Subcutaneous abdominal adipose tissue (tissue), 5 donors: ENCODE results near the gene SPC24.
"Not testable (repeated sequence)": the region's sequence is repeated elsewhere in the genome, so short reads cannot be mapped to it uniquely, and the experiment has no call there.

Experiments used
- H3K27ac ChIP-seq: one replicate; pipeline ENCODE4 v1.7.0; 2013; ENCODE audit warnings: low read depth, mild to moderate bottlenecking, inconsistent platforms, low read length, moderate library complexity
- H3K27me3 ChIP-seq, 5 donors: one replicate each; pipeline ENCODE4 v1.7.0; 2013; ENCODE audit warnings: low read length in 5 of 5, inconsistent platforms in 1 of 5; ENCODE audit not compliant: control insufficient read depth in 5 of 5, insufficient read depth in 4 of 5
- H3K36me3 ChIP-seq, 5 donors: one replicate each; pipeline ENCODE4 v1.7.0; 2013; ENCODE audit warnings: low read length in 5 of 5; ENCODE audit not compliant: control insufficient read depth in 5 of 5, insufficient read depth in 5 of 5
- H3K4me1 ChIP-seq, 5 donors: one replicate each; pipeline ENCODE4 v1.7.0; 2013; ENCODE audit warnings: low read length in 5 of 5, mild to moderate bottlenecking in 3 of 5, moderate library complexity in 1 of 5; ENCODE audit not compliant: control insufficient read depth in 5 of 5, insufficient read depth in 5 of 5
- H3K4me3 ChIP-seq, 5 donors: one replicate each; pipeline ENCODE4 v1.7.0; 2013; ENCODE audit warnings: low read length in 5 of 5, low read depth in 1 of 5
- H3K9ac ChIP-seq, 5 donors: one replicate each; pipeline ENCODE4 v1.7.0; 2013; ENCODE audit warnings: low read length in 5 of 5, mild to moderate bottlenecking in 4 of 5, moderate library complexity in 3 of 5
- H3K9me3 ChIP-seq, 5 donors: one replicate each; pipeline ENCODE4 v1.7.0; 2013; ENCODE audit warnings: low read length in 5 of 5; ENCODE audit not compliant: control insufficient read depth in 5 of 5
- donor health status: healthy.
- donor health status: healthy.
- donor health status: healthy.
- donor health status: healthy.
- donor health status: healthy.

Gene SPC24

DNA sequence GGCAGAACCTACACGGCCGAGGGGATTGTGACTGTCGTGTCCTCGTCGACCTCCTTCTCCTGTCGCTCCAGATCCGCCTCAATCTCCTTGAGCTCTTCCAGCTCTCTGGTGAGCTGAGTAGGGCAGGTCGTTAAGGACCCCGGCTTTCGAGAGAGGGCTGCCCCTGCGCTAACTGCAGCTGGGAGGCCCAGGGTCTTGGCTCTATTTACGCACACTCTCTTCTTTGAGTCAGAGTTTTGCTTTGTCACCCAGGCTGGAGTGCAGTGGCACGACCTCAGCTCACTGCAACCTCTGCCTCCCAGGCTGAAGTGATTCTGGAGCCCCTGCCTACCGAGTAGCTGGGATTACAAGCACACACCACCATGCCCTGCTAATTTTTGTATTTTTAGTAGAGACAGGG lies 7.6 kb downstream of the SPC24 start:
- Histone ChIP-seq H3K4me1 (peaks cover 7 to 31% (median 26%) of the 10 kb centered on the region in 5 donors), H3K27ac (no peak overlapping the region), H3K9ac (no peak overlapping the region), H3K36me3 (no peaks in the 10 kb centered on the region), H3K27me3 (no peaks in the 10 kb centered on the region), H3K9me3 (peaks cover 0 to 5% (median 0%) of the 10 kb centered on the region in 5 donors), H3K4me3 (no peak overlapping the region)

- no peak overlapping the region for H3K4me3 ChIP-seq
- no peaks in the 10 kb centered on the region for H3K36me3 ChIP-seq
- peaks cover 0 to 5% (median 0%) of the 10 kb centered on the region in 5 donors for H3K9me3 ChIP-seq
- H3K27ac ChIP-seq, result no peak overlapping the region
- no peaks in the 10 kb centered on the region for H3K27me3 ChIP-seq
- H3K4me1 ChIP-seq, result peaks cover 9 to 30% (median 26%) of the 10 kb centered on the region in 5 donors
- H3K9ac ChIP-seq, result no peak overlapping the region
These were observed 10.1 kb downstream of the SPC24 start for GRCh38 chr19:11145536-11145924.

DNA sequence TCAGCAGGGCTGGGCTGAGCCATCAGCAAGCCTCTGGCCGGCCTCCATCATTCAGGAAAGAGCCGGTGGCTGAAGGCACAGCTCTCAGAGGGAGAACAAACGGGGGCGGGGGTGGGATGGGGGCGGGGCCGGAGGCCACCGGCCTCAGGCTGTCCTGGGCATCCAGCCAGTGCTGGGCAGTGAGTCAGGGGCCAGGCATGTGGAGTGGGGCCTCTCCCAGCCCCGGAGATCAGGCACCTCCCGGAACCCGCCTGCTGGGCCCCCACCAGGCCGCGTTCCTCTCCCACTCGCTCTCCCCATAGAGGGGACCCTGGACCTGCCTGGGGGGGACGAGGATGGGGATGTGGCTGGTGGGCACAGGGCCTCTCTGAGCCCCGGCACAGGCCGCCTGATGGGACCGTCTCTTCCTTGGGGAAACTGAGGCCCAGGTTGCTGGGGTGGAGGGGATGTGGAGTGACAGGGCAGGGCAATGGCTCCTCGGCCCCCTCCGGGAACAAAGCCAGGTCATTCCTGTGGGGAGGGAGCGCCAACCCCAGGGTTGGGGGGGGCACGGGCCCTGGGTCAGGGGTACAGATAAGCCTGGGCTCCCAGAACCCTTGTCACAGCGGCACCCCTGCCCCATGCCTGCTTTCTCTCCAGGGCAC lies 12.9 kb downstream of the SPC24 start:
- peak overlapping the region in 4 of 5 donors; percentile 44 to 76 (median 68) for H3K9ac ChIP-seq
- H3K27ac ChIP-seq, result peak overlapping the region; percentile 90
- peaks cover 11 to 50% (median 46%) of the 10 kb centered on the region in 5 donors for H3K4me1 ChIP-seq
- H3K4me3 ChIP-seq, result peak overlapping the region in 3 of 5 donors; percentile 36 to 45 (median 39)
- H3K27me3 ChIP-seq, result no peaks in the 10 kb centered on the region
- no peaks in the 10 kb centered on the region for H3K36me3 ChIP-seq
- peaks cover 0 to 5% (median 0%) of the 10 kb centered on the region in 5 donors for H3K9me3 ChIP-seq

DNA sequence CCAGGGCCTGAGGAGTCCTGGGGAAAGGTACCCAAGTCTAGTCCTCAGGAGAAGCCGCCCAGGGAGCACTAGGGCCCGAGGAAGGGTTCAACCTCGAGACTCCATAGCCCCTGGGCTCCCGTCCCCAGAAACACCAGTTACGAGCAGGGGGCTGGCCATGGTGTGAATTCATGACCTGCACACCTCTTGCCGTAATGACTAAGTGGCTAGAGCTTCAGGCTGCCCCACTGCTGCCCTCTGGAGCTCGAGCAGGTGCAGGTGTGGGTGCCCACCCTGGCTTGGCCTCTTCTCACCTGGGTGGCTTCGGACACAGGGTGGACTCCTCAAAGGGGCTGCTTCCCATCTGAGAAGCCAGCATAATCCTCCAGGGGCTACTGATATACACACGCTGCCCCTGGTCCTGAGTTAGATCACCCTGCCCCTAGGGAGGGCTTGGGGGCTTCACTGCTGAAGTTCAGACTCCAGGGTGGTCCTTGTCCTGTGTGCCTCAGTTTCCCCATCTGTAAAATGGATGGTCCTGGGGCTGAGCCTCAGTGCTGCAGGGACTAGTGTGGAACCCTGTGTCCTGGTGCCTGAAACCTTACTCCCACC lies 13.6 kb downstream of the SPC24 start:
- Histone ChIP-seq H3K9ac (no peak overlapping the region), H3K4me1 (peaks cover 11 to 56% (median 52%) of the 10 kb centered on the region in 5 donors)

DNA sequence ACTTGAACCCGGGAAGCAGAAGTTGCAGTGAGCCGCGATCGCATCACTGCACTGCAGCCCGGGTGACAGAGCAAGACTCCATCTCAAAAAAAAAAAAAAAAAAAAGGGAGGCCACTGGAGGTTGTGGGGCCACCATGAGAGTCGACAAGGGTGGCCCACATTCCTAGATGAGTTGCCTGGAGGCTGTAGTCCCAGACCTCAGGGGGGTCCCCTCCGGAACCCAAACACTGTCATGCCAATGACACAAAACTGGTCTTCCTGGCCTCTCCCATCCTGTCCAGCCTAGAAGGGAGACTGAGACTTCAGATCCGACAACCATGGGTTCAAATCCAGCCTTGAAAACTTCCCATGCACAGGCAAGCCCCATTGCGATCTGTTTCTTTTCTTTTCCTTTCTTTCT lies 14.7 kb downstream of the SPC24 start:
- Histone ChIP-seq H3K27ac (no peak overlapping the region), H3K4me1 (peaks cover 11 to 59% (median 52%) of the 10 kb centered on the region in 5 donors), H3K9ac (no peak overlapping the region)

More for the DNA sequence above, 13.6 kb downstream of the SPC24 start:
- H3K4me3 ChIP-seq, result peak overlapping the region in 3 of 5 donors; percentile 2 to 28 (median 10)
- peak overlapping the region; percentile 90 for H3K27ac ChIP-seq
- no peaks in the 10 kb centered on the region for H3K36me3 ChIP-seq
- H3K27me3 ChIP-seq, result no peaks in the 10 kb centered on the region
- H3K9me3 ChIP-seq, result peaks cover 0 to 5% (median 0%) of the 10 kb centered on the region in 5 donors

GRCh38 chr19:11140023-11140538 lies 15.5 kb downstream of the SPC24 start:
- not testable (repeated sequence) for H3K27me3 ChIP-seq, H3K36me3 ChIP-seq, H3K9me3 ChIP-seq, H3K9ac ChIP-seq, H3K4me3 ChIP-seq
- Histone ChIP-seq H3K4me1 (peaks cover 11 to 59% (median 52%) of the 10 kb centered on the region in 5 donors), H3K27ac (peak overlapping the region; percentile 75)

More for the DNA sequence above, 14.7 kb downstream of the SPC24 start:
- no peaks in the 10 kb centered on the region for H3K36me3 ChIP-seq
- H3K4me3 ChIP-seq, result no peak overlapping the region
- peaks cover 0 to 5% (median 0%) of the 10 kb centered on the region in 5 donors for H3K9me3 ChIP-seq
- H3K27me3 ChIP-seq, result no peaks in the 10 kb centered on the region

DNA sequence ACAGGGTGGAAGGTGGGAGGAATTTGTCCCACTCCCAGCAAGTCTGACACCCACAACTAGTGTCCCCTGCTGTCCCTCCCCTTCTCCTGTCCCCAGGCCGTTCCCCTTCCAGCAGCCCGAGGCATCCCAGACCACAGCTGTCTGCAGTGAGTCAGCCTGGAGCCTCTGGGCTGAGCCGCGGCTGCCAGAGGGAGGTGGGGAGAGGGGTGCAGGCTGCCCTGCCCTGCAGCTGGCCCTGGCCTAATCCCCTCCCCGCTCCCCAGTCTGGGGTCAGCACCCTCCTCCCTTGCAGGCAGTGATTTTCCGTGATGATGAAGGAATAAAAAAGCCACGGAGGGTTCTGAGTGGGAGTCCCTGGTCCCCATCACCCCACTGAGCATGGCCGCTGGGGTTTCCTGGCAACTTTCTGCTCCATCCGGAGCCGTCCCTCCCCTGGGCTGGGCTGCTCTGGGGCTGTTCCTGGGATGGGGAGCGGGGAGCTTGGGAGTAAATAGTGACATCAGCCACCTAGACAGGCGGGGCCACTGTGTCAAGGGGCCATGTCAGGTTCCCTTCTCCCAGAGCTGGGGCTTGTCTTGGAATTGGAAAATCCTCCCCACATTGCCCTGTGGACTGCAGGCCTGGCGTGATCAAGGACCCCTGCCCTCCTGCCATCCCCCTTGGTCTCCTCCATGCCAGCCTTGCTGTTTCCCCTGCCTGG lies 16.8 kb downstream of the SPC24 start:
- Histone ChIP-seq H3K9me3 (no peaks in the 10 kb centered on the region), H3K9ac (peak overlapping the region in 2 of 5 donors; percentile 1 to 56), H3K27ac (peak overlapping the region; percentile 75), H3K4me1 (peaks cover 11 to 58% (median 50%) of the 10 kb centered on the region in 5 donors), H3K27me3 (no peaks in the 10 kb centered on the region), H3K36me3 (no peaks in the 10 kb centered on the region), H3K4me3 (peak overlapping the region in 2 of 5 donors; percentile 22 to 31)

DNA sequence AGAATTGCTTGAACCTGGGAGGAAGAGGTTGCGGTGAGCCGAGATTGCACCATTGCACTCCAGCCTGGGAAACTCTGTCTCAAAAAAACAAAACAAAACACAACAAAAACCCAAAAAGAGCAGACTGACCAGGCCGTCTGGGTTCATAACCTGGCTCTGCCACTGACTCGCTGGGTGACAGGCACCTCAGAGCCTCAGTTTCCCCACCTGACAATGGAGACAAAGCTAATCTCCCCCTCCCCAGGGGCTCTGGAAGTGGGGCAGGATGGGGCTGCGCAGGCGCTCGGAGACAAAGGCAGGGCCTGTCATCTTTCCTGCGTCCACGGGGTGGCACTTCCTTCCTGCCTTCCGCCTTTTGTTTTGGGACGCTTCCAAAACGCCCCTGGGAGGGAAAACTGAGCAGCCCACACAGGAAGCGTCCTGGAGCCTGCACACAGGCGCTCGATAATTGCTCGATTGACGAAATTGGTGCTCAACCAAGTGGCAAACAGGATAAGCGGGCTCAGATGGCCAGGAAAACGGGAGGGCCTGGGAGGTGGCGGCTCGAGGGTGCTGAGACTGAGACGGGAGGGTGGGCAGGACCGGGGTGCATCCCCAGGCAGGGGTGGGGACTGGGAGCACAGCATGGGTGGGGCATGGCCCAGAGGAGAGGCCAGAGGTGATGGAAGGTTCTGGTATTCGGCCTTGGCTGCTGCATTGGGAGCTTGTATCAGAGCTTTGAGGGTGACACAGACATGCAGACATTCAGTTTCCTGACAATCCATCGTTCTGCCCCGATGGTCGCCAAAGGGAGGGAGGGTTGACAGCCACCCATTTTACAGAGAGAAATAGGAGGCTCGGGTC lies 17.8 kb downstream of the SPC24 start:
- Histone ChIP-seq H3K27ac (peak overlapping the region; percentile 75), H3K9ac (peak overlapping the region in 4 of 5 donors; percentile 13 to 62 (median 53)), H3K27me3 (no peaks in the 10 kb centered on the region), H3K36me3 (peaks cover 0 to 5% (median 3%) of the 10 kb centered on the region in 5 donors), H3K4me1 (peaks cover 9 to 48% (median 40%) of the 10 kb centered on the region in 5 donors), H3K4me3 (peak overlapping the region; percentile 32 to 57 (median 50)), H3K9me3 (no peaks in the 10 kb centered on the region)

DNA sequence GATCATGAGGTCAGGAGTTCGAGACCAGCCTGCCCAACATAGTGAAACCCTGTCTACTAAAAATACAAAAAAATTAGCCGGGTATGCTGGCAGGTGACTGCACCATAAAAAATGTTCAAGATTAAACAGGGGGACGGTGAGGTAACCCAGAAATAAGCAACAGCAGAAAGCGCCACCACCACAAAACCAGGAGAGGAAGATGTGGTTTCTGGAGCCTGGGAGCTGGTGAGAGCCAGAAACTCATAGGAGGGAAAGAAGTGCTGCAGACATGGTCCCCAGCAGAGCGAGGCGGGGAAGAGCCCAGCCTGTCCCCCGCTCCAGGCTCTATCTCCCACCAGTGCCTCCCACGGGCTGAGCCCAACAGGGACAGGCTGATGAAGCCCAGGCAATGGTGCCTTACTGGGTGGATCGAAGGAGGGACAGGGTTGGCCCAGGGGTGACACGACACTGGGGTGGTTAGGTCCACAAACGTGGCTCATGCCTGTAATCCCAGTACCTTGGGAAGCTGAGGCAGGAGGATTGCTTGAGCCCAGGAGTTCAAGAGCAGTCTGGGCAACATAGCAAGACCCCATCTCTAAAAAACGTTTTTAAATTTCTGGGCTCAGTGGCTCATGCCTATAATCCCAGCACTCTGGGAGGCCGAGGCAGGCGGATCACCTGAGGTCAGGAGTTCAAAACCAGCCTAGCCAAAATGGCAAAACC lies 19.0 kb downstream of the SPC24 start:
- Histone ChIP-seq H3K9me3 (no peaks in the 10 kb centered on the region), H3K27me3 (no peaks in the 10 kb centered on the region), H3K36me3 (peaks cover 0 to 15% (median 11%) of the 10 kb centered on the region in 5 donors), H3K9ac (no peak overlapping the region), H3K27ac (peak overlapping the region; percentile 75), H3K4me3 (no peak overlapping the region), H3K4me1 (peaks cover 4 to 41% (median 30%) of the 10 kb centered on the region in 5 donors)
